Bronchial epithelial cell (primary cell): ENCODE measurements around the gene MSMB. TPM values are rescaled to one million over a fixed set of nuclear protein-coding genes. Genes with fewer than 3 reads are reported as not detected.

Source experiments
- DNase-seq: peaks from one replicate; pipeline ENCODE4 v3.0.0-alpha.2; 2010; ENCODE audit warnings: low read depth
- FAIRE-seq: peaks from 2 replicates; lab custom pipeline; 2011; peaks lifted over from hg19 to GRCh38; lab: Jason Lieb, UNC
- H3K27me3 ChIP-seq: 2 replicates; pipeline ENCODE4 v1.5.1; 2011; ENCODE audit warnings: low read length; ENCODE audit not compliant: control insufficient read depth, insufficient read depth
- H3K36me3 ChIP-seq: 2 replicates; pipeline ENCODE4 v1.5.1; 2011; ENCODE audit warnings: low read length; ENCODE audit not compliant: control insufficient read depth, insufficient read depth
- H3K4me3 ChIP-seq: 2 replicates; pipeline ENCODE4 v1.5.1; 2011; ENCODE audit warnings: mild to moderate bottlenecking, low read depth, low read length, control low read depth
- total RNA-seq: library from RNA; depleted of rRNA; stranded (reverse); fragments of >200 nt; gene quantifications from 2 replicates; pipeline ENCODE4 v1.2.1, GENCODE V29; 2014
- TF ChIP-seq, protein P1 (sequence below): IDR thresholded peaks from 2 replicates; pipeline ENCODE4 v1.5.1; 2011; ENCODE audit warnings: mild to moderate bottlenecking, moderate library complexity, low read length, control low read depth, inconsistent platforms; ENCODE audit not compliant: insufficient read depth, severe bottlenecking

Gene MSMB
- total RNA-seq, 1 donor from 2014 or later: 1.1 TPM

DNA sequence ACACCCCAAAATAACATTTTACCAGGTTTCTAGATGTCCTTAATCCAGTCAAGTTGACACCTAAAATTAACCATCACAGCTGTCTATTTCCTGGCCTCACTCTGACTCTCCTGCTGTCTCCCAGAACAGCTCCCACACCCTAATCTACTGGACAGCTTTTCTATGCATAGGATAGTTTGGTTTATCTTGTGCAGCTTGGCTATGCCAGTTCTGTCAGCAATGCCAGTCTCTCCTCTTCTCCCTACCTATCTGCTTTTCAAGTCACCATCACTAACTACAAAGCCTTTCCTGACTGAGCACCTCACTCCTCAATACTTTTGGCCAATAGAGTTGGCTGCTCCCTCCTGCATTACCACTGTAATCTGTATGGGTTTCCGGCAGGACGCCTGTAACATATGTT, 20.7 kb downstream of the MSMB start:
- DNase-seq (no peak), FAIRE-seq (no peak)
- H3K36me3 ChIP-seq: no peaks in the 10 kb centered on the region

DNA sequence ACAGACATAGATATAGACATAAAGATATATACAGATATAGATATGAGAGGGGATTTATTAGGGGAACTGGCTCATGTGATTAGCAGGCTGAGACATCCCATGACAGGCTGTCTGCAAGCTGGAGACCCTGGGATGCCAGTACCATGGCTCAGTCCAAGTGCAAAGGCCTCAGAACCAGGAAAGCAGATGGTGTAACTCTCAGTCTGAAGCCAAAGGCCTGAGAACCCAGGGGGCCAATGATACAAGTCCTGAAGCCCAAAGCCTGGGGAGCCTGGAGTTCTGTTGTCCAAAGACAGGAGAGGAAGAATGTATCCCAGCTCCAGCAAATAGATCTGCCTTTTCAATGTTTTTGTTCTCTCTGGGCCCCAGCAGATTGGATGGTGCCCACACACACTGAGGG, 21.1 kb downstream of the MSMB start:
- Histone ChIP-seq H3K4me3 (no peak overlapping the region), H3K36me3 (no peaks in the 10 kb centered on the region), H3K27me3 (no peaks in the 10 kb centered on the region)
- FAIRE-seq: no peak
- no peak for DNase-seq
- TF ChIP-seq, protein P1, sequence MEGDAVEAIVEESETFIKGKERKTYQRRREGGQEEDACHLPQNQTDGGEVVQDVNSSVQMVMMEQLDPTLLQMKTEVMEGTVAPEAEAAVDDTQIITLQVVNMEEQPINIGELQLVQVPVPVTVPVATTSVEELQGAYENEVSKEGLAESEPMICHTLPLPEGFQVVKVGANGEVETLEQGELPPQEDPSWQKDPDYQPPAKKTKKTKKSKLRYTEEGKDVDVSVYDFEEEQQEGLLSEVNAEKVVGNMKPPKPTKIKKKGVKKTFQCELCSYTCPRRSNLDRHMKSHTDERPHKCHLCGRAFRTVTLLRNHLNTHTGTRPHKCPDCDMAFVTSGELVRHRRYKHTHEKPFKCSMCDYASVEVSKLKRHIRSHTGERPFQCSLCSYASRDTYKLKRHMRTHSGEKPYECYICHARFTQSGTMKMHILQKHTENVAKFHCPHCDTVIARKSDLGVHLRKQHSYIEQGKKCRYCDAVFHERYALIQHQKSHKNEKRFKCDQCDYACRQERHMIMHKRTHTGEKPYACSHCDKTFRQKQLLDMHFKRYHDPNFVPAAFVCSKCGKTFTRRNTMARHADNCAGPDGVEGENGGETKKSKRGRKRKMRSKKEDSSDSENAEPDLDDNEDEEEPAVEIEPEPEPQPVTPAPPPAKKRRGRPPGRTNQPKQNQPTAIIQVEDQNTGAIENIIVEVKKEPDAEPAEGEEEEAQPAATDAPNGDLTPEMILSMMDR: no peak

More for the DNA sequence above, 20.7 kb downstream of the MSMB start:
- TF ChIP-seq, protein P1: no peak
- Histone ChIP-seq H3K27me3 (no peaks in the 10 kb centered on the region), H3K4me3 (no peak overlapping the region)

DNA sequence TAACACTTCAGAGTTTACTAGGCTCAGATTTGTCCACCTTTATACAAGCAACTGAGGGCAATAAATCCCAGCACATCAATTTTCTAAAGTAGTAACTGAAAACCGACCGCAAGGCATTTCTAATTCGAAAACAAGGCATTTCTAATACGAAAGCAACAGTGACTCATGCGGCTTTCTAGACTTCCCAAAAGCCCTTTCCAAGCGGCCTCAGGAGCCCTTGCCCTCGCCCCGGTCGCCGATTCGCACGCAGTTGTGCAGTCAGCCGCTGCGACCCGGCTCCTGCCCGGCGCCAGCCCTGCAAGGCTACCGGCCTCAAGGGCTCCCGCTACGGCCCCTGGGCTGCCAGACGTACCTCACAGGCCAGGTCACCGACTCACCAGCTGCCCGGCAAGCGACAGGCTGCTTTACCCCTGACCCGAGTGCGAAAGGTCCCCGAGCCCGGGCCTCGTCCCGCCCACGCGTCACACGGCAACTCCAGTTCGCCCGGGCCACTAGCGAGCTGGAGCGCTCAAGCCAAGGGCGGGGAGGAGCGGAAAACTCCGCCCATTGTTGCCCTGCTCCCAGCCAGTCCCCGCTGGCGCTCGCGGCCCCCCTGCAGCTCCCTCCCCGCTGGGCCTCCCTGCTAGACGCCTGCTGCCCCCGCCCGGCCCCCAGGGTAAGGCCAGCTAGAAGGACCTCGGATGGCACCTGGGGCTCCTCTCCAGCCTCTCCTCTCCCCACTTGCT, 22.9 kb downstream of the MSMB start:
- peak overlapping the region; percentile 61 for H3K4me3 ChIP-seq
- FAIRE-seq (no peak), DNase-seq (peak; percentile 81)
- no peaks in the 10 kb centered on the region for H3K27me3 ChIP-seq
- no peaks in the 10 kb centered on the region for H3K36me3 ChIP-seq
- TF ChIP-seq, protein P1: no peak

DNA sequence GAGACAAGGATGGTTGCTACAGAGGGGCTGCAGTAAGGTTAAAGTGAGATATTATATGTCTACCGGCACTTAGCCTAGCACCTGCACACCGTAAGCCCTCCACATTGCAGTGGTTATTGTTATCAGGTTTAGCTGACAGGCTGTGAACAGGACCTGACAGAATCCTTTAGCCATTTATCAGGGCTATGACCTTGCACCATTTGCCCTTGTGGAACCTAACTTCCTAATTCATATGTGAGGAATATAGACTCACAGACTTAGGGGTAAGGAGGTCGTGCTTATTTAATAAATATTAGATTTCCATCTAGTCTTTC, 25.8 kb downstream of the MSMB start:
- no peaks in the 10 kb centered on the region for H3K27me3 ChIP-seq
- H3K36me3 ChIP-seq: peaks cover 4% of the 10 kb centered on the region
- no peak for DNase-seq
- no peak for FAIRE-seq
- H3K4me3 ChIP-seq: no peak overlapping the region
- TF ChIP-seq, protein P1: no peak

DNA sequence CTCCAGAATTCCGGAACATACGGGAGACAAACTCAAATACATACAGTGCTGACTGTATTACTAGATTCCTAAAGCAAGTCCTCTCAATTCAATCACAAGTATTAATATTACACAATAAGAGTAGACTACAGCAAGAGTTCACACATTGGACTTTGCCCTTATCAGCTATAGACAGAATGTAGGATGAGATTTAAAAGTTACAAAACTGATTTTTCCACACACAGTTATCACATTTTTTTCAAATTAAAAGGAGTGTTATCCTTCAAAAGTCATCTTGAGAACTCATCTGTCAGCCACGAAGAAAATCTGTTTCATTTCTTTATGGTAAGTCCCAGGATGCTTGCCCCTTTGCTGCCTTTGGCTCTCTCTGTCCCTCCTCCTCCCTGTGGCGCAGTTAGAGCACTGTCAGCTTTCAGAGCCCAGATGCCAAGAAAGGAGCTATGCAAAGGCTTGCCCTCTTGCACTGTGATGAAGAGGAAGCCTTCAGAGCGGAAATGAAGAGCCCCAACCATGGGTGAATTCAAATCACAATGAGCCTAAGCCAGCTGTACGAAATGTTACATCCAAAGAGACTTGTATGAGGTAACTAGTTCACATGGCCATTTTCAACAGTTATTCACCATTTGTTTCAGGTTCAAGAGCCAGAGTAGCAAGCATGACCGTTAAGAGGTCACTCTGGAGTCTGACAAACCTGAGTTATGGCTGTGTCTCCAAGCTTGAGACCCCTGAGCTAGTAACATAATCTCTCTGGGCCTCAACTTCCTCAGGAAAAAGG, 26.3 kb downstream of the MSMB start:
- Histone ChIP-seq H3K27me3 (no peaks in the 10 kb centered on the region), H3K36me3 (peaks cover 8% of the 10 kb centered on the region), H3K4me3 (no peak overlapping the region)
- TF ChIP-seq, protein P1: no peak
- FAIRE-seq (no peak), DNase-seq (no peak)

DNA sequence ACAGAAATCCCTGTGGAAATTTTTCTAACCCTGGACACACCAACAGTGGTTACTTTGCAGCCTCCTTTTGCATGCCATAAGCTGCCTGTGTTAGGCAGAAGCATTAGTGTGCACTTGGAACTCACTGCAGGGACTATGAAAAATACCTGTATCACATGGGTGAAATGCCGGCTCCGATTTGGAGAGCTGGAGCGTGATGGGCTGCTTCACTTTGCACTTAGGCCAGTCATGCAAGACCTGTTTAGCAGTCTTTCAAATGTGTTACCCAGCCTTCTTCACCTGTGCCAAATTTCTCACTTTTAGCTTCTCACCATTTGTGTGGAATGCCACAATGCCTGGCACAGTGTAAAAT, 26.9 kb downstream of the MSMB start:
- TF ChIP-seq, protein P1: no peak
- Histone ChIP-seq H3K4me3 (no peak overlapping the region), H3K36me3 (peaks cover 9% of the 10 kb centered on the region), H3K27me3 (no peaks in the 10 kb centered on the region)
- FAIRE-seq (no peak), DNase-seq (no peak)
